ENCODE measurements around the gene TOE1. TPM values are rescaled to one million over a fixed set of nuclear protein-coding genes. Genes with fewer than 3 reads are reported as not detected.

TOE1 gene
- total and polyA plus RNA-seq, 9 donors, result 6.7 to 16.3 (median 10.7) TPM

- Histone ChIP-seq H3K27me3 (no peaks in the 10 kb centered on the region), H3K36me3 (no peaks in the 10 kb centered on the region), H3K27ac (peak overlapping the region in 1 of 2 donors; percentile 59), H3K4me1 (ENCODE audit: insufficient read depth) (peaks cover 9% of the 10 kb centered on the region), H3K4me3 (no peak overlapping the region), H3K9me3 (no peaks in the 10 kb centered on the region)
- intact Hi-C loops (cut with DNase I), result no loop called here
- DNase-seq, result no peak
- TF ChIP-seq, protein P1, sequence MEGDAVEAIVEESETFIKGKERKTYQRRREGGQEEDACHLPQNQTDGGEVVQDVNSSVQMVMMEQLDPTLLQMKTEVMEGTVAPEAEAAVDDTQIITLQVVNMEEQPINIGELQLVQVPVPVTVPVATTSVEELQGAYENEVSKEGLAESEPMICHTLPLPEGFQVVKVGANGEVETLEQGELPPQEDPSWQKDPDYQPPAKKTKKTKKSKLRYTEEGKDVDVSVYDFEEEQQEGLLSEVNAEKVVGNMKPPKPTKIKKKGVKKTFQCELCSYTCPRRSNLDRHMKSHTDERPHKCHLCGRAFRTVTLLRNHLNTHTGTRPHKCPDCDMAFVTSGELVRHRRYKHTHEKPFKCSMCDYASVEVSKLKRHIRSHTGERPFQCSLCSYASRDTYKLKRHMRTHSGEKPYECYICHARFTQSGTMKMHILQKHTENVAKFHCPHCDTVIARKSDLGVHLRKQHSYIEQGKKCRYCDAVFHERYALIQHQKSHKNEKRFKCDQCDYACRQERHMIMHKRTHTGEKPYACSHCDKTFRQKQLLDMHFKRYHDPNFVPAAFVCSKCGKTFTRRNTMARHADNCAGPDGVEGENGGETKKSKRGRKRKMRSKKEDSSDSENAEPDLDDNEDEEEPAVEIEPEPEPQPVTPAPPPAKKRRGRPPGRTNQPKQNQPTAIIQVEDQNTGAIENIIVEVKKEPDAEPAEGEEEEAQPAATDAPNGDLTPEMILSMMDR (IDR thresholded peaks at IDR 0.05), result no peak
Observed at GRCh38 chr1:45373573-45373972, 33.6 kb downstream of the TOE1 start.

DNA sequence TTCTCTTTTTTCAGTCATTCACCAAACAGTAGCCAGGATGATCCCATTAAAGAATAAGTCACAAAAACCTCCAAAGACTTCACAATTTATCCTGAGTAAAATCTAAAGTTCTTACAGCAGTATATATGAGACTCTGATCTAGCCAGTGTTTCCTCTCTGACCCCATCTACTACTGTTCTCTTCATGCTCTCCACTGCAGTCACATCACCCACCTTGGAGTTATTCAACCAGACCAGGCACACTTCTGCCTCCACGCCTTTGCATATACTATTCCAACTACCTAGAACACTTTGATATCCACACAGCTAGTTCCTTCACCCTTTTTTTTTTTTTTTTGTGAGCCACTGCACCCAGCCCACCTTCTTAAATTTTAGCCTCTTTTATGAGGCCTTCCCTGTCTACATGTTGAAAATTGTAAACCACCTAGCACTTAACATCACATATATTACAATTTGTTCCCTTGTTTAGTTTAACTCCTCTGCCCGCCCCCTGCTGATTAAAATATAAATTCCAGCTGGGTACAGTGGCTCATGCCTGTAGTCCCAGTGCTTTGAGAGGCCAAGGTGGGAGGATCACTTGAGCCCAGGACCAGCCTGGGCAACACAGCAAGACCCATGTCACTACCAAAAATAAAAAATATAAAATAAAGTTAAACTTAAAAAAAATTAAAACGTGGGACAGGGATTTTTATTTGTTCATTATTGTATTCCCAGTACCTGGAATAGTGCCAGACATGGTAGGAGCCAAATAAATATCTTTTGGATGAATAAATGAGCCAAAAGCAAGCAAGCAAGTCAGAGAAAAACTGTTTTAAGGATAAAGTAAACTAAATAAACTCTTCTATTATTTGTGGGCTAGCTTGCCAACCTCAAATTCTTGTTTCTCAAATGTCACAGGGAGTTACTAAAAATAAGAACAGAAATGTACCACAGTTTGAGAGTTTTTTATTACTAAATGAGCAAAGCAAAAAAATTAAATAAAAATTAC, 35.4 kb downstream of the TOE1 start:
- no peak for TF ChIP-seq EP300 (IDR thresholded peaks at IDR 0.05)
- TF ChIP-seq, protein P1 (IDR thresholded peaks at IDR 0.05), result no peak
- no peak for TF ChIP-seq POLR2A (IDR thresholded peaks at IDR 0.05)
- Histone ChIP-seq H3K9me3 (no peaks in the 10 kb centered on the region), H3K36me3 (no peaks in the 10 kb centered on the region), H3K27me3 (no peaks in the 10 kb centered on the region), H3K27ac (peak overlapping the region in 1 of 2 donors; percentile 1), H3K4me1 (ENCODE audit: insufficient read depth) (peaks cover 9% of the 10 kb centered on the region), H3K4me3 (no peak overlapping the region)
- 38 to 39% (median 39%) methylated on average over 3 of the region's 3 CpGs for WGBS, 3 donors
- no peak for DNase-seq
- intact Hi-C loops (cut with DNase I), result no loop called here

DNA sequence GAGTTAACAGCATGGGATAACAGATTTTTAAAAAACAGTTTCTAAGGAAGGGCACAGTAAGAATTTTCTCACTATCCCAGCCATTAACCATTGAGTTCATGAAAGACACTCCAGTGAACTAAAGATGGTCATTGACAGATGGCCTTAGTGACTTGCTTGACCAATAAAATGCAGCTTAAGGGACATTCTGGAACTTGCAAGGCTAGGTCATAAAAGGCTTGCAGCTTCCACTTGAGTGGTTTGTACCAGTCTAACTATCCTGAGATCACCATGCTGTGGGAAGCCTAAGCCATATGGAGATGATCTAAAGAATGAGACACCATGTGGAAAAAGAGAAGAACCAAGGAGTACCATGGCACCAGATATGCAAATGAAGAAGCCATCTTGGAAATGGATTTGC, 38.2 kb downstream of the TOE1 start:
- intact Hi-C loops (cut with DNase I), result no loop called here
- Histone ChIP-seq H3K27ac (no peak overlapping the region), H3K27me3 (no peaks in the 10 kb centered on the region), H3K4me1 (ENCODE audit: insufficient read depth) (peaks cover 9% of the 10 kb centered on the region), H3K9me3 (no peaks in the 10 kb centered on the region), H3K36me3 (no peaks in the 10 kb centered on the region), H3K4me3 (no peak overlapping the region)
- TF ChIP-seq EP300 (IDR thresholded peaks at IDR 0.05) (no peak), POLR2A (IDR thresholded peaks at IDR 0.05) (no peak)
- TF ChIP-seq, protein P1 (IDR thresholded peaks at IDR 0.05), result no peak
- no peak for DNase-seq

- Histone ChIP-seq H3K4me3 (no peak overlapping the region), H3K27ac (no peak overlapping the region), H3K27me3 (no peaks in the 10 kb centered on the region), H3K9me3 (no peaks in the 10 kb centered on the region), H3K36me3 (no peaks in the 10 kb centered on the region), H3K4me1 (ENCODE audit: insufficient read depth) (peaks cover 7% of the 10 kb centered on the region)
- DNase-seq, result no peak
- intact Hi-C loops (cut with DNase I), result no loop called here
- TF ChIP-seq, protein P1 (IDR thresholded peaks at IDR 0.05), result no peak
- TF ChIP-seq POLR2A (IDR thresholded peaks at IDR 0.05) (no peak), EP300 (IDR thresholded peaks at IDR 0.05) (no peak)
- WGBS, 3 donors, result 80 to 88% (median 81%) methylated on average over 6 of the region's 6 CpGs
Observed at GRCh38 chr1:45379524-45379923, 39.6 kb downstream of the TOE1 start.
